HG02938 (cell line): ENCODE results near the gene NFIA.

Experiments used
- ATAC-seq: cut with Tn5 transposase; IDR thresholded peaks from one replicate; pipeline ENCODE4 v1.9.1; 2021; ENCODE audit warnings: mild to moderate bottlenecking, moderate library complexity; ENCODE audit not compliant: unreplicated experiment

The NFIA gene

GRCh38 chr1:61287734-61288133 lies 205.4 kb downstream of the NFIA start:
- no peak for ATAC-seq

GRCh38 chr1:61289232-61290098 lies 207.1 kb downstream of the NFIA start:
- no peak for ATAC-seq

GRCh38 chr1:61290525-61290924 lies 208.2 kb downstream of the NFIA start:
- ATAC-seq = no peak

- no peak for ATAC-seq
Measured at GRCh38 chr1:61293197-61293596, 210.8 kb downstream of the NFIA start.

GRCh38 chr1:61293986-61294504 lies 211.7 kb downstream of the NFIA start:
- no peak for ATAC-seq

GRCh38 chr1:61294930-61295329 lies 212.6 kb downstream of the NFIA start:
- ATAC-seq = no peak

GRCh38 chr1:61295818-61296537 lies 213.6 kb downstream of the NFIA start:
- ATAC-seq = no peak

GRCh38 chr1:61297887-61298286 lies 215.5 kb downstream of the NFIA start:
- ATAC-seq = no peak

GRCh38 chr1:61299463-61299862 lies 217.1 kb downstream of the NFIA start:
- no peak for ATAC-seq

GRCh38 chr1:61300899-61301298 lies 218.5 kb downstream of the NFIA start:
- no peak for ATAC-seq

GRCh38 chr1:61301824-61302657 lies 219.7 kb downstream of the NFIA start:
- peak; percentile 48 for ATAC-seq

GRCh38 chr1:61307422-61308142 lies 225.2 kb downstream of the NFIA start:
- no peak for ATAC-seq

GRCh38 chr1:61310057-61310456 lies 227.7 kb downstream of the NFIA start:
- ATAC-seq = no peak

- no peak for ATAC-seq
Measured at GRCh38 chr1:61310538-61310937, 228.2 kb downstream of the NFIA start.

- ATAC-seq = no peak
Measured at GRCh38 chr1:61313906-61314422, 231.6 kb downstream of the NFIA start.

- no peak for ATAC-seq
Measured at GRCh38 chr1:61315011-61315410, 232.7 kb downstream of the NFIA start.

- ATAC-seq = no peak
Measured at GRCh38 chr1:61316493-61316892, 234.1 kb downstream of the NFIA start.

- ATAC-seq = peak; percentile 100
Measured at GRCh38 chr1:61318319-61319125, 236.2 kb downstream of the NFIA start.

- no peak for ATAC-seq
Measured at GRCh38 chr1:61320575-61320974, 238.2 kb downstream of the NFIA start.
